GM12873 (cell line): Measurements from ENCODE around the gene NMNAT2.

Experiments used
- CTCF ChIP-seq: IDR thresholded peaks from 2 replicates; pipeline ENCODE4 v1.5.1; 2012; ENCODE audit warnings: low read depth, mild to moderate bottlenecking, moderate library complexity, low read length, control low read depth; ENCODE audit not compliant: insufficient read depth; ENCODE audit errors: missing control alignments

Gene NMNAT2

GRCh38 chr1:183215936-183216335 lies 202.2 kb downstream of the NMNAT2 start:
- no peak for TF ChIP-seq CTCF

- no peak for TF ChIP-seq CTCF
These were observed 203.0 kb downstream of the NMNAT2 start for GRCh38 chr1:183215076-183215720.

GRCh38 chr1:183214021-183214970 lies 203.9 kb downstream of the NMNAT2 start:
- no peak for TF ChIP-seq CTCF

- no peak for TF ChIP-seq CTCF
These were observed 205.3 kb downstream of the NMNAT2 start for GRCh38 chr1:183212870-183213269.

GRCh38 chr1:183210681-183211080 lies 207.5 kb downstream of the NMNAT2 start:
- TF ChIP-seq CTCF = no peak

- TF ChIP-seq CTCF = no peak
These were observed 208.5 kb downstream of the NMNAT2 start for GRCh38 chr1:183209533-183210158.

GRCh38 chr1:183206538-183207122 lies 211.6 kb downstream of the NMNAT2 start:
- no peak for TF ChIP-seq CTCF
